ENCODE results near the gene FBXW4.

Gene FBXW4

GRCh38 chr10:101580486-101581399 is 114.2 kb downstream of the FBXW4 start:
- no peak for DNase-seq (ENCODE audit: low spot score)

- no peak for DNase-seq (ENCODE audit: low spot score)
These were observed 115.5 kb downstream of the FBXW4 start for GRCh38 chr10:101579516-101579870.

GRCh38 chr10:101578803-101579515 is 116.0 kb downstream of the FBXW4 start:
- no peak for DNase-seq (ENCODE audit: low spot score)

GRCh38 chr10:101578192-101578591 is 116.8 kb downstream of the FBXW4 start:
- no peak for DNase-seq (ENCODE audit: low spot score)

- no peak for DNase-seq (ENCODE audit: low spot score)
These were observed 117.7 kb downstream of the FBXW4 start for GRCh38 chr10:101577121-101577871.

- no peak for DNase-seq (ENCODE audit: low spot score)
These were observed 118.6 kb downstream of the FBXW4 start for GRCh38 chr10:101576211-101576863.

GRCh38 chr10:101575580-101576210 is 119.3 kb downstream of the FBXW4 start:
- no peak for DNase-seq (ENCODE audit: low spot score)

GRCh38 chr10:101575091-101575490 is 119.9 kb downstream of the FBXW4 start:
- no peak for DNase-seq (ENCODE audit: low spot score)

GRCh38 chr10:101573885-101574753 is 120.9 kb downstream of the FBXW4 start:
- no peak for DNase-seq (ENCODE audit: low spot score)

GRCh38 chr10:101572785-101573184 is 122.2 kb downstream of the FBXW4 start:
- no peak for DNase-seq (ENCODE audit: low spot score)

- no peak for DNase-seq (ENCODE audit: low spot score)
These were observed 122.8 kb downstream of the FBXW4 start for GRCh38 chr10:101572126-101572525.

- no peak for DNase-seq (ENCODE audit: low spot score)
These were observed 123.6 kb downstream of the FBXW4 start for GRCh38 chr10:101571271-101571925.

- DNase-seq (ENCODE audit: low spot score): peak; percentile 49
These were observed 124.3 kb downstream of the FBXW4 start for GRCh38 chr10:101570428-101571270.

- peak; percentile 97 for DNase-seq (ENCODE audit: low spot score)
These were observed 125.1 kb downstream of the FBXW4 start for GRCh38 chr10:101569622-101570427.

- no peak for DNase-seq (ENCODE audit: low spot score)
These were observed 125.7 kb downstream of the FBXW4 start for GRCh38 chr10:101569323-101569621.

GRCh38 chr10:101568054-101568745 is 126.8 kb downstream of the FBXW4 start:
- no peak for DNase-seq (ENCODE audit: low spot score)

GRCh38 chr10:101567165-101568006 is 127.6 kb downstream of the FBXW4 start:
- no peak for DNase-seq (ENCODE audit: low spot score)
